CD14-positive monocyte (primary cell): Measurements from ENCODE around the gene ZBTB8B. TPM values are rescaled to one million over a fixed set of nuclear protein-coding genes. Genes with fewer than 3 reads are reported as not detected.

Experiments used
- DNase-seq, 3 donors: peaks; one replicate each; pipeline ENCODE4 v3.0.0-alpha.2; 2011 to 2022
- H2AFZ ChIP-seq: 2 replicates; pipeline ENCODE4 v1.6.0; 2012; ENCODE audit warnings: mild to moderate bottlenecking, low read depth, low read length, inconsistent platforms; ENCODE audit not compliant: insufficient read depth, poor library complexity, severe bottlenecking
- H3K27ac ChIP-seq, 2 donors: 1 replicate in 1 of 2; 2 replicates in 1 of 2; pipeline ENCODE4 v1.5.1; 2012 to 2013; ENCODE audit warnings: low read length in 2 of 2, control low read depth in 1 of 2, inconsistent platforms in 1 of 2, low read depth in 1 of 2, mild to moderate bottlenecking in 1 of 2
- H3K27me3 ChIP-seq, 2 donors: one replicate each; pipeline versions ENCODE4 v1.6.0 to v1.6.1; 2011 to 2013; ENCODE audit warnings: low read length in 2 of 2; ENCODE audit not compliant: control insufficient read depth in 2 of 2, insufficient read depth in 2 of 2
- H3K36me3 ChIP-seq, 2 donors: replicated peaks in 1 of 2; 1 replicate in 1 of 2; 2 replicates in 1 of 2; pipeline versions ENCODE4 v1.5.1 to v1.6.1; 2012 to 2013; ENCODE audit warnings: low read length in 2 of 2, control low read depth in 1 of 2, inconsistent platforms in 1 of 2, mild to moderate bottlenecking in 1 of 2; ENCODE audit not compliant: insufficient read depth in 2 of 2, control insufficient read depth in 1 of 2
- H3K4me1 ChIP-seq, 2 donors: 1 replicate in 1 of 2; 2 replicates in 1 of 2; pipeline versions ENCODE4 v1.5.1 to v1.6.1; 2012 to 2013; ENCODE audit warnings: low read length in 2 of 2, control low read depth in 1 of 2, inconsistent platforms in 1 of 2, mild to moderate bottlenecking in 1 of 2, moderate library complexity in 1 of 2; ENCODE audit not compliant: insufficient read depth in 2 of 2, control insufficient read depth in 1 of 2
- H3K4me2 ChIP-seq: replicated peaks from 2 replicates; pipeline ENCODE3; 2012; ENCODE audit warnings: low read length, moderate library complexity, mild to moderate bottlenecking; ENCODE audit not compliant: poor library complexity, severe bottlenecking; ENCODE audit errors: extremely low read depth
- H3K4me3 ChIP-seq, 3 experiments: fragments of 200-600 bp in 1 of 3; sonication (generic) in 1 of 3; replicated peaks in 1 of 3; 1 replicate in 2 of 3; 2 replicates in 1 of 3; pipeline ENCODE4 v1.5.1; 2011 to 2013; ENCODE audit warnings: low read length in 3 of 3, mild to moderate bottlenecking in 3 of 3, control low read depth in 2 of 3, low read depth in 2 of 3, inconsistent platforms in 1 of 3, moderate library complexity in 1 of 3
- H3K79me2 ChIP-seq: 2 replicates; pipeline ENCODE4 v1.6.0; 2012; ENCODE audit warnings: mild to moderate bottlenecking, control low read depth, inconsistent platforms, low read length, moderate library complexity; ENCODE audit not compliant: insufficient read depth
- H3K9ac ChIP-seq: 2 replicates; pipeline ENCODE4 v1.6.0; 2017; ENCODE audit warnings: low read length, mild to moderate bottlenecking; ENCODE audit not compliant: insufficient read depth, poor library complexity, severe bottlenecking
- H3K9me3 ChIP-seq, 2 donors: replicated peaks in 1 of 2; 1 replicate in 1 of 2; 2 replicates in 1 of 2; pipeline versions ENCODE4 v1.5.1 to v1.6.1; 2012 to 2013; ENCODE audit warnings: low read length in 2 of 2, control low read depth in 1 of 2; ENCODE audit not compliant: control insufficient read depth in 1 of 2, insufficient read depth in 1 of 2
- H4K20me1 ChIP-seq: 2 replicates; pipeline ENCODE4 v1.6.0; 2012; ENCODE audit warnings: mild to moderate bottlenecking, low read length, control low read depth, moderate library complexity; ENCODE audit not compliant: insufficient read depth
- H3K27ac Mint-ChIP-seq, 7 donors: one replicate each; pipeline ENCODE4 v1.8.0; 2020; ENCODE audit warnings: mild to moderate bottlenecking in 7 of 7, mixed read lengths in 7 of 7, moderate library complexity in 6 of 7, inconsistent platforms in 2 of 7
- H3K27me3 Mint-ChIP-seq, 3 donors: one replicate each; pipeline ENCODE4 v1.8.0; 2021 to 2022; ENCODE audit warnings: low read depth in 3 of 3, mild to moderate bottlenecking in 3 of 3, mixed read lengths in 3 of 3, moderate library complexity in 3 of 3, inconsistent platforms in 1 of 3
- H3K36me3 Mint-ChIP-seq, 2 donors: one replicate each; pipeline ENCODE4 v1.8.0; 2020; ENCODE audit warnings: mixed read lengths in 2 of 2, inconsistent platforms in 1 of 2, mild to moderate bottlenecking in 1 of 2
- H3K4me1 Mint-ChIP-seq: one replicate; pipeline ENCODE4 v1.8.0; 2020; ENCODE audit warnings: mild to moderate bottlenecking, mixed read lengths
- H3K4me3 Mint-ChIP-seq, 2 donors: one replicate each; pipeline ENCODE4 v1.8.0; 2020; ENCODE audit warnings: mild to moderate bottlenecking in 2 of 2, mixed read lengths in 2 of 2, moderate library complexity in 1 of 2
- H3K9me3 Mint-ChIP-seq, 7 donors: one replicate each; pipeline ENCODE4 v1.8.0; 2020 to 2022; ENCODE audit warnings: mixed read lengths in 7 of 7, mild to moderate bottlenecking in 6 of 7, moderate library complexity in 6 of 7, inconsistent platforms in 2 of 7
- WGBS: methylation state at CpG from one replicate; pipeline ENCODE4 v1.1.5; 2013; ENCODE audit warnings: missing lambda C conversion rate; ENCODE audit not compliant: insufficient coverage; 5-methylcytosine and 5-hydroxymethylcytosine counted together
- intact Hi-C, 2 donors: fragments of 100-400 bp; cut with micrococcal nuclease; formaldehyde crosslinking; loops; one replicate each; pipeline versions ENCODE4 v1.15.0 to v1.15.1; 2023
- polyA plus RNA-seq, 3 donors: library from polyadenylated mRNA; depleted of rRNA in 1 of 3; unstranded in 2 of 3; stranded (reverse) in 1 of 3; fragments of 300-500 nt in 2 of 3; fragments of >200 nt in 1 of 3; fragmentation: Illumina TruSeq in 2 of 3; gene quantifications; 1 replicate in 2 of 3; 2 replicates in 1 of 3; pipeline ENCODE4 v1.2.3, GENCODE V29; 2012 to 2021
- TF ChIP-seq, protein P1 (sequence below): fragments of 200-600 bp; IDR thresholded peaks from one replicate; pipeline ENCODE4 v1.8.0; 2022; ENCODE audit warnings: antibody characterized with exemption, mild to moderate bottlenecking

ZBTB8B gene
- polyA plus RNA-seq, 3 donors = not detected

- Histone ChIP-seq H4K20me1 (no peaks in the 10 kb centered on the region), H3K36me3 (no peaks in the 10 kb centered on the region), H3K79me2 (no peaks in the 10 kb centered on the region), H3K4me2 (no peak overlapping the region), H3K27me3 (no peaks in the 10 kb centered on the region), H3K4me3 (no peak overlapping the region), H3K4me1 (no peaks in the 10 kb centered on the region), H3K9me3 (peaks cover 0 to 3% of the 10 kb centered on the region in 2 donors), H2AFZ (no peak overlapping the region), H3K9ac (no peak overlapping the region), H3K27ac (no peak overlapping the region)
- H3K27ac Mint-ChIP-seq = no peak overlapping the region
- no peaks in the 10 kb centered on the region for H3K4me1 Mint-ChIP-seq
- peaks cover 2 to 8% (median 5%) of the 10 kb centered on the region in 7 donors for H3K9me3 Mint-ChIP-seq
- H3K36me3 Mint-ChIP-seq = no peaks in the 10 kb centered on the region
- 100% methylated on average over 1 of the region's 4 CpGs for WGBS
- intact Hi-C loops = no loop called here
- no peak for DNase-seq
- H3K4me3 Mint-ChIP-seq = no peak overlapping the region
- TF ChIP-seq, protein P1, sequence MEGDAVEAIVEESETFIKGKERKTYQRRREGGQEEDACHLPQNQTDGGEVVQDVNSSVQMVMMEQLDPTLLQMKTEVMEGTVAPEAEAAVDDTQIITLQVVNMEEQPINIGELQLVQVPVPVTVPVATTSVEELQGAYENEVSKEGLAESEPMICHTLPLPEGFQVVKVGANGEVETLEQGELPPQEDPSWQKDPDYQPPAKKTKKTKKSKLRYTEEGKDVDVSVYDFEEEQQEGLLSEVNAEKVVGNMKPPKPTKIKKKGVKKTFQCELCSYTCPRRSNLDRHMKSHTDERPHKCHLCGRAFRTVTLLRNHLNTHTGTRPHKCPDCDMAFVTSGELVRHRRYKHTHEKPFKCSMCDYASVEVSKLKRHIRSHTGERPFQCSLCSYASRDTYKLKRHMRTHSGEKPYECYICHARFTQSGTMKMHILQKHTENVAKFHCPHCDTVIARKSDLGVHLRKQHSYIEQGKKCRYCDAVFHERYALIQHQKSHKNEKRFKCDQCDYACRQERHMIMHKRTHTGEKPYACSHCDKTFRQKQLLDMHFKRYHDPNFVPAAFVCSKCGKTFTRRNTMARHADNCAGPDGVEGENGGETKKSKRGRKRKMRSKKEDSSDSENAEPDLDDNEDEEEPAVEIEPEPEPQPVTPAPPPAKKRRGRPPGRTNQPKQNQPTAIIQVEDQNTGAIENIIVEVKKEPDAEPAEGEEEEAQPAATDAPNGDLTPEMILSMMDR = no peak
- H3K27me3 Mint-ChIP-seq = peaks cover 0 to 6% (median 4%) of the 10 kb centered on the region in 3 donors
These were observed 42.1 kb downstream of the ZBTB8B start for GRCh38 chr1:32507021-32507420.

DNA sequence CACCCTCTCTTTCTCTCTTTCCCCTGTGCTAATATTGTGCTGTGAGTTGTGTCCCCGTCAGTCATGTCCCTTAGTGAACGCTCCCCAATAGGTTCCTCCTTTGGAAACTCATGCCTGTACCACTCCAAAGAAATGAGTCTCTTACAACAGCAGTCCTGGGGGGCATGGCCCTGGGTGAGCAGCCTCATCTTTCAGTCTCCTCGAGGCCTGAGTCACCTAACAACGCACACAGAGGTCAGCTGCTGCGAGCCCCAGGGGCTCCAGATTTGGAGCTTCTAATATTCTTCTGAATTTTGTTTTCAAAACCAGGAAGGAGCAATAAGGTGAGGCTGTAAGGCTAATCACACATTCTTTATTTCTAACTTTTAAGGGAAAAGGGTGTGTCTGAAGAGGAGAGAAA, 43.9 kb downstream of the ZBTB8B start:
- Histone ChIP-seq H2AFZ (no peak overlapping the region), H3K79me2 (no peaks in the 10 kb centered on the region), H4K20me1 (no peaks in the 10 kb centered on the region), H3K4me2 (no peak overlapping the region), H3K9ac (no peak overlapping the region), H3K4me3 (no peak overlapping the region), H3K36me3 (no peaks in the 10 kb centered on the region), H3K4me1 (no peaks in the 10 kb centered on the region), H3K9me3 (peaks cover 0 to 3% of the 10 kb centered on the region in 2 donors), H3K27ac (no peak overlapping the region), H3K27me3 (no peaks in the 10 kb centered on the region)
- 67% methylated on average over 1 of the region's 5 CpGs for WGBS
- H3K27me3 Mint-ChIP-seq = peaks cover 0 to 6% (median 5%) of the 10 kb centered on the region in 3 donors
- H3K4me3 Mint-ChIP-seq = no peak overlapping the region
- H3K4me1 Mint-ChIP-seq = no peaks in the 10 kb centered on the region
- TF ChIP-seq, protein P1 = no peak
- no peak for DNase-seq
- peak overlapping the region in 1 of 7 donors; percentile 1 for H3K27ac Mint-ChIP-seq
- intact Hi-C loops = no loop called here
- H3K36me3 Mint-ChIP-seq = no peaks in the 10 kb centered on the region
- peaks cover 2 to 8% (median 5%) of the 10 kb centered on the region in 7 donors for H3K9me3 Mint-ChIP-seq
